Progenitor cell of endocrine pancreas (in vitro differentiated cells): ENCODE measurements around the gene MMP28. TPM values are rescaled to one million over a fixed set of nuclear protein-coding genes. Genes with fewer than 3 reads are reported as not detected.

Experiments used
- DNase-seq: peaks from one replicate; pipeline ENCODE4 v3.0.0; 2021; ENCODE audit warnings: low spot score; ENCODE audit not compliant: unreplicated experiment
- H3K27ac Mint-ChIP-seq: 2 replicates; pipeline ENCODE4 v1.8.0; 2021; ENCODE audit warnings: mild to moderate bottlenecking, moderate library complexity, mixed read lengths
- H3K27me3 Mint-ChIP-seq: 2 replicates; pipeline ENCODE4 v1.8.0; 2021; ENCODE audit warnings: mixed read lengths
- H3K36me3 Mint-ChIP-seq: 2 replicates; pipeline ENCODE4 v1.8.0; 2022; ENCODE audit warnings: mixed read lengths; ENCODE audit not compliant: insufficient read depth
- H3K4me1 Mint-ChIP-seq: 2 replicates; pipeline ENCODE4 v1.8.0; 2021; ENCODE audit warnings: low read depth, mixed read lengths
- H3K4me3 Mint-ChIP-seq: 2 replicates; pipeline ENCODE4 v1.8.0; 2021; ENCODE audit warnings: low read depth, mild to moderate bottlenecking, moderate library complexity, mixed read lengths
- H3K9me3 Mint-ChIP-seq: 2 replicates; pipeline ENCODE4 v1.8.0; 2021; ENCODE audit warnings: low read depth, mixed read lengths
- CTCF ChIP-seq: fragments of 200-600 bp; sonication (generic); IDR thresholded peaks from one replicate; pipeline ENCODE4 v1.5.0; 2021; ENCODE audit warnings: antibody characterized with exemption, mild to moderate bottlenecking; ENCODE audit not compliant: unreplicated experiment
- total RNA-seq: library from RNA; stranded (reverse); gene quantifications from 2 replicates; pipeline ENCODE4 v1.2.1, GENCODE V29; 2021

Gene MMP28
- total RNA-seq, 1 donor from 2014 or later, result 0.53 TPM

DNA sequence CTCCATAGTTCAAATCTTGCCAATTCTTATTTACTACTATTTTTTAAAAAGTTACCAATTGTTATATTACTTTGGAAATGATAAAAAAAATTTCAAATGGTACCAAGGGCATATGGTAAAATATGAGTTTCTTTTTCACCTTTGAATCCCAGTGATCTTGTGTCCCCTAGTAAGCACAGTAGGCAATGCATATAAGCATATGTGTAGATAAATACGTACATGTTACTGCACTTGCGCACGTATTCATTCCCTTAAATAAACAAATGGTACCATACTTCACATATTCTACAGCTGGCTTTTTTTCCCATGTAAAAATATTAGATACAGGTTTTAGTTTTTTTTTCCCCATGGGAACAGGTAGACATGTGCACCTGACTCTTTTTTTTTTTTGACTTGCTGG is 45.7 kb upstream of the MMP28 start:
- no peak for DNase-seq
- Mint-ChIP-seq H3K4me3 (no peak overlapping the region), H3K9me3 (no peaks in the 10 kb centered on the region), H3K27me3 (no peaks in the 10 kb centered on the region), H3K4me1 (no peaks in the 10 kb centered on the region), H3K27ac (no peak overlapping the region), H3K36me3 (peaks cover 38% of the 10 kb centered on the region)
- TF ChIP-seq CTCF, result no peak

DNA sequence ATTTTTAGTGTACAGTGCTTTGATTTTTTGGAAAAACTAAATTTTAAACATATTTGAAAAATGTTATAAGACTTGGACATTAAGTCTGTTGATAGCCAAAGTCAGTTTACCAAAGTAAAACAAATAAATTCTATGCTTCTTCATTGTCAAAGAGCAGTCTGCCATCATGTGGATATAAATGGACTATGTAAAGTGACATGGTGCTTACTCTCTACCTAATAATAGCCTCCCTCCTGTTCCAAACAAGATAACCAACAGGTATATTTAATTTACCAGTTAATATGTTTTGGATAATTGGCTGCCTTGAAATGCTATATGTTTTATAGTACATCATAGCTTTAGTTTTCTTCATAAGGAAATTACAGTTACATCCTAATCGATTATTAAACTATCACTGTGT is 29.8 kb upstream of the MMP28 start:
- TF ChIP-seq CTCF, result no peak
- H3K4me1 Mint-ChIP-seq, result no peaks in the 10 kb centered on the region
- no peak for DNase-seq
- no peak overlapping the region for H3K27ac Mint-ChIP-seq
- H3K27me3 Mint-ChIP-seq, result no peaks in the 10 kb centered on the region
- H3K4me3 Mint-ChIP-seq, result no peak overlapping the region
- H3K36me3 Mint-ChIP-seq, result peaks cover 42% of the 10 kb centered on the region
- no peaks in the 10 kb centered on the region for H3K9me3 Mint-ChIP-seq

- TF ChIP-seq CTCF, result no peak
- H3K27me3 Mint-ChIP-seq, result no peaks in the 10 kb centered on the region
- no peaks in the 10 kb centered on the region for H3K9me3 Mint-ChIP-seq
- no peak overlapping the region for H3K27ac Mint-ChIP-seq
- no peak for DNase-seq
- H3K36me3 Mint-ChIP-seq, result peaks cover 36% of the 10 kb centered on the region
- no peak overlapping the region for H3K4me3 Mint-ChIP-seq
- peaks cover 9% of the 10 kb centered on the region for H3K4me1 Mint-ChIP-seq
These were observed 25.9 kb upstream of the MMP28 start for GRCh38 chr17:35821308-35821707.

DNA sequence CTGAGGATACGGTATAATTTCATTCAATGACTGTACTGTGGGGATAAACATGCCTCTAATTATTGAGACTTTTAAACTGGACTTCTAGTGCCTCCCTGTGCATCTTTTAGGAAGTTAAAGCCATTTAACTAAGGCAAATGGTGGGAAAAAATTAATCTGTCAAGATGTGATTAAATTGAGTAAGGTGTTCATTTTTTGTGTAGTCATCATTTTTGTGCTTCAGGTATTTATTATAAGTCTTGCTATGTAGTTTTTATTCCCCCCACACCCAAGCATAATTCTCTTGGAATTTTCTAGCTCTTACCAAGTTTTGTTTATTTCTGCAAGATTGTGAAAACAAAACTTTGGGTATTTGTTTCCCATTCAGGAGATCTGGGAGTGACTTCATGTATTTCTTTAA is 24.0 kb upstream of the MMP28 start:
- DNase-seq, result no peak
- no peaks in the 10 kb centered on the region for H3K9me3 Mint-ChIP-seq
- no peak overlapping the region for H3K27ac Mint-ChIP-seq
- no peak overlapping the region for H3K4me3 Mint-ChIP-seq
- no peaks in the 10 kb centered on the region for H3K27me3 Mint-ChIP-seq
- TF ChIP-seq CTCF, result no peak
- H3K4me1 Mint-ChIP-seq, result peaks cover 11% of the 10 kb centered on the region
- H3K36me3 Mint-ChIP-seq, result peaks cover 26% of the 10 kb centered on the region

GRCh38 chr17:35817196-35817595 is 21.8 kb upstream of the MMP28 start:
- H3K4me1 Mint-ChIP-seq, result peaks cover 14% of the 10 kb centered on the region
- H3K9me3 Mint-ChIP-seq, result no peaks in the 10 kb centered on the region
- no peak for DNase-seq
- peaks cover 16% of the 10 kb centered on the region for H3K36me3 Mint-ChIP-seq
- no peak for TF ChIP-seq CTCF
- H3K4me3 Mint-ChIP-seq, result no peak overlapping the region
- no peak overlapping the region for H3K27ac Mint-ChIP-seq
- no peaks in the 10 kb centered on the region for H3K27me3 Mint-ChIP-seq
